ENCODE measurements around the gene CMTM2. TPM values are rescaled to one million over a fixed set of nuclear protein-coding genes. Genes with fewer than 3 reads are reported as not detected.
"Not testable (repeated sequence)": the region's sequence is repeated elsewhere in the genome, so short reads cannot be mapped to it uniquely, and the experiment has no call there.

CMTM2 gene
- total RNA-seq, 1 donor from 2014 or later: not detected

GRCh38 chr16:66629856-66630255 lies 50.6 kb downstream of the CMTM2 start:
- Histone ChIP-seq H3K9ac (no peak overlapping the region), H3K27me3 (no peaks in the 10 kb centered on the region), H2AFZ (replicated peaks) (no peak overlapping the region), H3K4me3 (no peak overlapping the region), H3K79me2 (ENCODE audit: low read depth) (no peaks in the 10 kb centered on the region), H3K9me3 (ENCODE audit: low read depth) (no peaks in the 10 kb centered on the region), H3K36me3 (no peaks in the 10 kb centered on the region), H4K20me1 (ENCODE audit: low read depth) (no peaks in the 10 kb centered on the region), H3K4me2 (no peak overlapping the region), H3K27ac (no peak overlapping the region), H3F3A (ENCODE audit: low read depth) (no peaks in the 10 kb centered on the region), H3K4me1 (no peaks in the 10 kb centered on the region)
- Mint-ChIP-seq H3K9me3 (no peaks in the 10 kb centered on the region), H3K27me3 (ENCODE audit: insufficient read depth, low read depth) (peaks cover 5% of the 10 kb centered on the region), H3K27ac (no peak overlapping the region), H3K4me3 (no peak overlapping the region), H3K36me3 (peaks cover 9% of the 10 kb centered on the region), H3K4me1 (peaks cover 5% of the 10 kb centered on the region)
- TF ChIP-seq EZH2 (IDR thresholded peaks at IDR 0.05): no peak
- TF ChIP-seq EZH2phosphoT487 (IDR thresholded peaks at IDR 0.05): no peak
- no peak for TF ChIP-seq CTCF (IDR thresholded peaks at IDR 0.05)
- DNase-seq (ENCODE audit: low spot score): no peak

GRCh38 chr16:66630561-66631260 lies 51.4 kb downstream of the CMTM2 start:
- not testable (repeated sequence) for H3K9me3 Mint-ChIP-seq; H3K36me3 ChIP-seq; H3K27ac Mint-ChIP-seq; H3K79me2 ChIP-seq (ENCODE audit: low read depth); H3K4me3 ChIP-seq; H3K4me2 ChIP-seq; H3K27me3 Mint-ChIP-seq (ENCODE audit: insufficient read depth, low read depth); H3K27ac ChIP-seq; H3K9ac ChIP-seq; H3F3A ChIP-seq (ENCODE audit: low read depth); H4K20me1 ChIP-seq (ENCODE audit: low read depth); H2AFZ ChIP-seq (replicated peaks); H3K4me3 Mint-ChIP-seq; H3K9me3 ChIP-seq (ENCODE audit: low read depth); DNase-seq (ENCODE audit: low spot score); H3K4me1 Mint-ChIP-seq; H3K4me1 ChIP-seq; H3K27me3 ChIP-seq
- H3K36me3 Mint-ChIP-seq: peaks cover 11% of the 10 kb centered on the region

- not testable (repeated sequence) for H3K4me3 ChIP-seq; H3K27ac Mint-ChIP-seq; H3K27ac ChIP-seq; DNase-seq (ENCODE audit: low spot score); H3K4me3 Mint-ChIP-seq; H3K9ac ChIP-seq; H3F3A ChIP-seq (ENCODE audit: low read depth); H3K9me3 Mint-ChIP-seq; H3K4me1 Mint-ChIP-seq; H3K4me2 ChIP-seq; H4K20me1 ChIP-seq (ENCODE audit: low read depth); H3K4me1 ChIP-seq; H2AFZ ChIP-seq (replicated peaks); H3K9me3 ChIP-seq (ENCODE audit: low read depth); H3K27me3 ChIP-seq; H3K79me2 ChIP-seq (ENCODE audit: low read depth); H3K27me3 Mint-ChIP-seq (ENCODE audit: insufficient read depth, low read depth); H3K36me3 ChIP-seq
- H3K36me3 Mint-ChIP-seq: peaks cover 11% of the 10 kb centered on the region
Measured at GRCh38 chr16:66631558-66631957, 52.3 kb downstream of the CMTM2 start.

DNA sequence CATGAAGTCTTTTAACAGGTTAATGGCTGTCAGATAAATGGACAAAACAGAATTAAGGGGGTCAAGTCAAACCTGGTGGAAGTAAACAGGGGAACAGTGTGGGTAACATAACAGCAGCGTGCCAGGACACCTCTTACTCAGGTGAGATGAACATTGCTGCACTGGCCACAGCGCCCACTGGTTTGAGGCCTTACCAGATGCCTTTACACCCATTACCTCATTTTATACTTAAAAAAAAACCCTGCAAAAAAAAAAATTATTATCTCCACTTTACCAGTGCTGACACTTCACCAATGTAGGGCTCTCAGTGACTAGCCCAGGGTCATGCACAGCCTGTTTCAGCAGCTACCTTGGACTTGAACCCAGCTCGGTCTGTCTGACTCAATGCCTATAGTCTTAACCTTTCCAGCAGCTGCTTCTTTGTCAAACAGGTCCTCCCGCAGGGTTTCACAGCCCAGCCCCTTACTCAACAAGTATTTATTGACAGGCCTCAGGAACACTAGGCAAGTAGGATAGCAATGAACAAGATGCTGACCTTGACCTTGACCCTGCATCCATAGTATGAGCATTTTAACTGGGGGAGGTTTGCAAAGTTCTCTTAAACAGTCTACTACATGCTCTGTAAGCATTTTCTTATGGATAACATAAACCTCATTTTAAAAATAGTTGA lies 55.4 kb downstream of the CMTM2 start:
- TF ChIP-seq EZH2phosphoT487 (IDR thresholded peaks at IDR 0.05): no peak
- no peak for TF ChIP-seq CTCF (IDR thresholded peaks at IDR 0.05)
- TF ChIP-seq EZH2 (IDR thresholded peaks at IDR 0.05): no peak
- no peaks in the 10 kb centered on the region for H3F3A ChIP-seq (ENCODE audit: low read depth)
- no peaks in the 10 kb centered on the region for H3K4me1 Mint-ChIP-seq
- peaks cover 11% of the 10 kb centered on the region for H3K36me3 Mint-ChIP-seq
- H3K9me3 ChIP-seq (ENCODE audit: low read depth): no peaks in the 10 kb centered on the region
- H3K36me3 ChIP-seq: no peaks in the 10 kb centered on the region
- no peaks in the 10 kb centered on the region for H3K79me2 ChIP-seq (ENCODE audit: low read depth)
- no peaks in the 10 kb centered on the region for H3K4me1 ChIP-seq
- H3K27me3 Mint-ChIP-seq (ENCODE audit: insufficient read depth, low read depth): peaks cover 5% of the 10 kb centered on the region
- no peak overlapping the region for H3K27ac Mint-ChIP-seq
- DNase-seq (ENCODE audit: low spot score): no peak
- no peak overlapping the region for H2AFZ ChIP-seq (replicated peaks)
- no peak overlapping the region for H3K4me3 Mint-ChIP-seq
- H3K9me3 Mint-ChIP-seq: no peaks in the 10 kb centered on the region
- no peak overlapping the region for H3K27ac ChIP-seq
- no peak overlapping the region for H3K4me3 ChIP-seq
- H3K9ac ChIP-seq: no peak overlapping the region
- no peaks in the 10 kb centered on the region for H3K27me3 ChIP-seq
- no peaks in the 10 kb centered on the region for H4K20me1 ChIP-seq (ENCODE audit: low read depth)
- H3K4me2 ChIP-seq: no peak overlapping the region

Data from neural progenitor cell (in vitro differentiated cells).